PC-3 (cell line): ENCODE results near the gene USH2A. TPM values are rescaled to one million over a fixed set of nuclear protein-coding genes. Genes with fewer than 3 reads are reported as not detected.

ENCODE experiments used
- ATAC-seq: fragments of 200-7000 bp; cut with Tn5 transposase; 2 replicates; pipeline ENCODE4 v1.9.1; 2020; ENCODE audit warnings: mild to moderate bottlenecking, moderate library complexity
- BruUV-seq: library from RNA; stranded (reverse); fragments of 400-500 nt; replicated peaks from 2 replicates; lab custom pipeline; 2021; lab: Mats Ljungman, UMichigan
- CTCF ChIA-PET: fragments of 300-600 bp; sonication (Branson Sonifier 250); formaldehyde crosslinking; loops from one replicate; lab custom pipeline; 2022; ENCODE audit warnings: antibody characterized with exemption; lab: Charles Lee
- POLR2A ChIA-PET: fragments of 300-600 bp; sonication (Branson Sonifier 250); formaldehyde crosslinking; loops from one replicate; lab custom pipeline; 2022; ENCODE audit warnings: antibody characterized with exemption; ENCODE audit not compliant: unreplicated experiment; lab: Charles Lee
- DNase-seq: peaks from one replicate; pipeline ENCODE4 v3.0.0-alpha.2; 2015
- H2AFZ ChIP-seq: fragments of 300-600 bp; sonication (generic); 2 replicates; pipeline ENCODE4 v1.6.0; 2016; ENCODE audit warnings: antibody characterized with exemption, low read length
- H3F3A ChIP-seq: fragments of 300-600 bp; sonication (generic); one replicate; pipeline ENCODE4 v1.6.0; 2017; ENCODE audit warnings: antibody characterized with exemption, low read length, control low read depth, mild to moderate bottlenecking; ENCODE audit not compliant: unreplicated experiment
- H3K27ac ChIP-seq: fragments of 300-600 bp; sonication (generic); 2 replicates; pipeline ENCODE4 v1.5.1; 2016; ENCODE audit warnings: mild to moderate bottlenecking, low read length
- H3K27me3 ChIP-seq: fragments of 300-600 bp; sonication (generic); 2 replicates; pipeline ENCODE4 v1.6.1; 2016; ENCODE audit warnings: low read length, mixed read lengths
- H3K36me3 ChIP-seq: fragments of 300-600 bp; sonication (generic); 2 replicates; pipeline ENCODE4 v1.6.1; 2016; ENCODE audit warnings: low read depth, mixed run types, low read length, mixed read lengths
- H3K4me1 ChIP-seq: fragments of 300-600 bp; sonication (generic); 2 replicates; pipeline ENCODE4 v1.5.1; 2016; ENCODE audit warnings: low read length; ENCODE audit not compliant: insufficient read depth
- H3K4me2 ChIP-seq: fragments of 300-600 bp; sonication (generic); 2 replicates; pipeline ENCODE4 v1.6.0; 2016; ENCODE audit warnings: low read length
- H3K4me3 ChIP-seq: fragments of 300-600 bp; sonication (generic); 2 replicates; pipeline ENCODE4 v1.5.1; 2016; ENCODE audit warnings: mild to moderate bottlenecking, low read length, mixed read lengths
- H3K79me2 ChIP-seq: fragments of 300-600 bp; sonication (generic); 2 replicates; pipeline ENCODE4 v1.6.1; 2017; ENCODE audit warnings: low read length, mixed read lengths
- H3K9ac ChIP-seq: fragments of 300-600 bp; sonication (generic); 2 replicates; pipeline ENCODE4 v1.6.0; 2016; ENCODE audit warnings: mild to moderate bottlenecking, low read length
- H3K9me2 ChIP-seq: fragments of 300-600 bp; sonication (generic); replicated peaks from 2 replicates; pipeline ENCODE4 v1.6.1; 2016; ENCODE audit warnings: mixed run types, low read length, mixed read lengths
- H3K9me3 ChIP-seq: fragments of 300-600 bp; sonication (generic); 2 replicates; pipeline ENCODE4 v1.6.1; 2016; ENCODE audit warnings: low read length, mixed read lengths
- H4K20me1 ChIP-seq: fragments of 300-600 bp; sonication (generic); 2 replicates; pipeline ENCODE4 v1.6.1; 2016; ENCODE audit warnings: low read length, mixed read lengths
- EZH2 ChIP-seq: fragments of 300-600 bp; sonication (generic); IDR thresholded peaks from one replicate; pipeline ENCODE4 v1.6.1; 2017; ENCODE audit warnings: antibody characterized with exemption, mild to moderate bottlenecking, low read length; ENCODE audit not compliant: unreplicated experiment
- EZH2phosphoT487 ChIP-seq: fragments of 300-600 bp; sonication (generic); IDR thresholded peaks from 2 replicates; pipeline ENCODE4 v1.6.1; 2018; ENCODE audit warnings: mild to moderate bottlenecking, antibody characterized with exemption, low read length, borderline replicate concordance
- intact Hi-C: fragments of 100-400 bp; cut with micrococcal nuclease; formaldehyde crosslinking; loops from 2 replicates; pipeline ENCODE4 v1.9.0; 2023
- total RNA-seq: library from RNA; depleted of rRNA; stranded (reverse); fragments of >200 nt; gene quantifications from 2 replicates; pipeline ENCODE4 v1.2.3, GENCODE V29; 2014
- TF ChIP-seq, protein P1 (sequence below): fragments of 300-600 bp; sonication (generic); conservative IDR thresholded peaks from 2 replicates; pipeline ENCODE4 v1.5.1; 2017; ENCODE audit warnings: antibody characterized with exemption, low read depth, mild to moderate bottlenecking, low read length

The USH2A gene
- total RNA-seq, 1 experiment from 2014 or later: not detected

DNA sequence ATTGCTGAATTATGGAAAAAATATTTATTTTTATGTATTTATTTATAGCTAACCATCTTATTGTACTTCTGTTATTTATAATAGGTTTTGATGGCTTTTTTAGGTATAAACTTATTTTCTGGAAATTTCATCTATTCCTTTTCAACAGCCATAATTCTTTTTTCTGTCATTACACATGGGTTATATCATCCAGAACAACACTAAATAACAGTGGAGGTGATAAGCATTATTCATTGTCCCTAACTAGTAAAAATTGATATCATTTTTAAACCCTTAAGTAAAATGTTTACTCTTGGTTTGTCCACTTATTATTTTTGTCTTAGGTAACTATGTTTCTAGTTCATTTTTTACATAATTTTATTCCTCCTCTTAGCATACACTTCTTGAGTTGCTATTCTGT lies 309.1 kb downstream of the USH2A start:
- intact Hi-C loops: loop anchor here (5.0 to 10.0 kb wide), 2 partner anchors 191 to 608 kb away; partner anchors contain the start of gene ESRRG
- H2AFZ ChIP-seq: no peak overlapping the region
- no peaks in the 10 kb centered on the region for H3K9me2 ChIP-seq
- H3K9me3 ChIP-seq: no peaks in the 10 kb centered on the region
- no peak overlapping the region for H3K27ac ChIP-seq
- DNase-seq (no peak), ATAC-seq (no peak)
- no peaks in the 10 kb centered on the region for H3K79me2 ChIP-seq
- H3K4me1 ChIP-seq: no peaks in the 10 kb centered on the region
- no peaks in the 10 kb centered on the region for H3F3A ChIP-seq
- H3K9ac ChIP-seq: no peak overlapping the region
- CTCF ChIA-PET: no interaction called here
- POLR2A ChIA-PET: no interaction called here
- no peak overlapping the region for H3K4me2 ChIP-seq
- no TSS peak for BruUV-seq
- TF ChIP-seq, protein P1, sequence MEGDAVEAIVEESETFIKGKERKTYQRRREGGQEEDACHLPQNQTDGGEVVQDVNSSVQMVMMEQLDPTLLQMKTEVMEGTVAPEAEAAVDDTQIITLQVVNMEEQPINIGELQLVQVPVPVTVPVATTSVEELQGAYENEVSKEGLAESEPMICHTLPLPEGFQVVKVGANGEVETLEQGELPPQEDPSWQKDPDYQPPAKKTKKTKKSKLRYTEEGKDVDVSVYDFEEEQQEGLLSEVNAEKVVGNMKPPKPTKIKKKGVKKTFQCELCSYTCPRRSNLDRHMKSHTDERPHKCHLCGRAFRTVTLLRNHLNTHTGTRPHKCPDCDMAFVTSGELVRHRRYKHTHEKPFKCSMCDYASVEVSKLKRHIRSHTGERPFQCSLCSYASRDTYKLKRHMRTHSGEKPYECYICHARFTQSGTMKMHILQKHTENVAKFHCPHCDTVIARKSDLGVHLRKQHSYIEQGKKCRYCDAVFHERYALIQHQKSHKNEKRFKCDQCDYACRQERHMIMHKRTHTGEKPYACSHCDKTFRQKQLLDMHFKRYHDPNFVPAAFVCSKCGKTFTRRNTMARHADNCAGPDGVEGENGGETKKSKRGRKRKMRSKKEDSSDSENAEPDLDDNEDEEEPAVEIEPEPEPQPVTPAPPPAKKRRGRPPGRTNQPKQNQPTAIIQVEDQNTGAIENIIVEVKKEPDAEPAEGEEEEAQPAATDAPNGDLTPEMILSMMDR: no peak
- TF ChIP-seq EZH2phosphoT487 (no peak), EZH2 (no peak)
- H3K27me3 ChIP-seq: peaks cover 48% of the 10 kb centered on the region
- no peak overlapping the region for H3K4me3 ChIP-seq
- H3K36me3 ChIP-seq: no peaks in the 10 kb centered on the region
- H4K20me1 ChIP-seq: no peaks in the 10 kb centered on the region

DNA sequence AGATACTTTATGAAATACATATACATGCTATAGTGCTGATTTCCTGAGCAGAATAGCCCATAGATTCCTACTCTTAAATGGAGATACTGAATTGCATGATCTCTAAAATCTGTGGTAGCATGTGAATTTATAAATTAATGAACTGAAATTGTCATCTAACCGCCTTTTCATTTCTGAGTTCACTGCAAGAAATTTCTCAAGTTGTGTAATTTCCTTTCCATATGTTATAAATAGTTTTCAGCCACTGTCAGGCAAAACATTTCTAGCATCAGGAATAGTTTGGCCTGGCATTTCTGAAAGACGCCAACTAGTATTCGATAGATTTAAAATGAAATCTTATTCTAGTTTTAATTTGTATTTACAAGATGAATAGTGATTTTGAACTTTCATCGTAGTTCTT lies 310.1 kb downstream of the USH2A start:
- no peak overlapping the region for H3K9ac ChIP-seq
- no peaks in the 10 kb centered on the region for H3K4me1 ChIP-seq
- H2AFZ ChIP-seq: no peak overlapping the region
- DNase-seq: no peak
- BruUV-seq: no TSS peak
- ChIA-PET POLR2A (no interaction called here), CTCF (no interaction called here)
- H3F3A ChIP-seq: no peaks in the 10 kb centered on the region
- no peak overlapping the region for H3K4me2 ChIP-seq
- no peak overlapping the region for H3K27ac ChIP-seq
- no peaks in the 10 kb centered on the region for H3K79me2 ChIP-seq
- no peaks in the 10 kb centered on the region for H3K9me2 ChIP-seq
- no peak for ATAC-seq
- TF ChIP-seq EZH2phosphoT487 (no peak), EZH2 (no peak)
- TF ChIP-seq, protein P1: no peak
- no peaks in the 10 kb centered on the region for H3K36me3 ChIP-seq
- H4K20me1 ChIP-seq: no peaks in the 10 kb centered on the region
- no peak overlapping the region for H3K4me3 ChIP-seq
- peaks cover 42% of the 10 kb centered on the region for H3K27me3 ChIP-seq
- no peaks in the 10 kb centered on the region for H3K9me3 ChIP-seq
- intact Hi-C loops: loop anchor here (5.0 to 10.0 kb wide), 2 partner anchors 192 to 609 kb away; partner anchors contain the start of gene ESRRG

DNA sequence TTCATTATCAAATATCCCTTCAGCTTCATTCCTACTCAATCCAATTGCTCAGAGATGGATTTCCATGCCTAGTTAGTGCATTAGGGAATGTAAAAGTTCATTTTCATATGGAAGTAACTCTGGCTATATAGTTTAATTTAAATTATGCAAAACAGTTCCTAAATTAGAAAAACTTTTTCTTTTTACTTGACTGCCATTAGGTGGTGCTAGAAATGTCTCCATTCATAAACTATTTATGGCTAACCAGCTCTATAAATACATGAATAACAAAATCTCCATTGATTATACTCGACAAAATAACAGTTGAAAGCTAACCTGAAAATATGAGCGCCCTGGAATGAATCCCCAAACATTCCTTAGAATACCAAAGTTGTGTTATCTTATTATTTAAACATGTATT lies 311.4 kb downstream of the USH2A start:
- intact Hi-C loops: loop anchor here (1.0 to 10.0 kb wide), 6 partner anchors 109 to 630 kb away; partner anchors contain the start of gene ESRRG

More for the DNA sequence above, 311.4 kb downstream of the USH2A start:
- ATAC-seq (peak; percentile 46; the same call in 1 of the 2 replicates), DNase-seq (peak; percentile 29)
- Histone ChIP-seq H3K9me2 (no peaks in the 10 kb centered on the region), H3K9ac (no peak overlapping the region), H4K20me1 (no peaks in the 10 kb centered on the region), H3K4me1 (no peaks in the 10 kb centered on the region), H3K27me3 (peaks cover 38% of the 10 kb centered on the region), H3K27ac (no peak overlapping the region), H3K9me3 (no peaks in the 10 kb centered on the region), H3K4me2 (no peak overlapping the region), H3K4me3 (no peak overlapping the region), H3F3A (no peaks in the 10 kb centered on the region), H3K79me2 (no peaks in the 10 kb centered on the region), H2AFZ (no peak overlapping the region), H3K36me3 (no peaks in the 10 kb centered on the region)
- TF ChIP-seq EZH2phosphoT487: no peak
- TF ChIP-seq, protein P1: peak; percentile 80
- no peak for TF ChIP-seq EZH2
- POLR2A ChIA-PET: interaction anchor here (0.6 kb wide), 1 partner anchor 33 kb away, joined by 3 read pairs; no protein-coding TSS in a partner anchor
- CTCF ChIA-PET: interaction anchor here (0.6 to 1.6 kb wide), 6 partner anchors 82 to 551 kb away, joined by 3 to 15 read pairs (median 6); no protein-coding TSS in a partner anchor
- no TSS peak for BruUV-seq
